ENCODE data around the gene OPTN.
A peak's percentile ranks its signal among the peaks of the same experiment; 100 is the strongest.
"Not testable (repeated sequence)": the region's sequence is repeated elsewhere in the genome, so short reads cannot be mapped to it uniquely, and the experiment has no call there.

The OPTN gene

DNA sequence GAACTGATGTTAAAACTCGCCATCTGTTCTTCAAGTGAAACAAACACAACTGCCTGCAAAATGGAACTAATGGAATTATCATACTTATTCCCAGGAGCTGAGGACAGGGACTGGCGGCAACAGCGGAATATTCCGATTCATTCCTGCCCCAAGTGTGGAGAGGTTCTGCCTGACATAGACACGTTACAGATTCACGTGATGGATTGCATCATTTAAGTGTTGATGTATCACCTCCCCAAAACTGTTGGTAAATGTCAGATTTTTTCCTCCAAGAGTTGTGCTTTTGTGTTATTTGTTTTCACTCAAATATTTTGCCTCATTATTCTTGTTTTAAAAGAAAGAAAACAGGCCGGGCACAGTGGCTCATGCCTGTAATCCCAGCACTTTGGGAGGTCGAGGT lies 36.7 kb downstream of the OPTN start:
- no peak for DNase-seq

GRCh38 chr10:13139150-13139549 lies 39.2 kb downstream of the OPTN start:
- DNase-seq: no peak

DNA sequence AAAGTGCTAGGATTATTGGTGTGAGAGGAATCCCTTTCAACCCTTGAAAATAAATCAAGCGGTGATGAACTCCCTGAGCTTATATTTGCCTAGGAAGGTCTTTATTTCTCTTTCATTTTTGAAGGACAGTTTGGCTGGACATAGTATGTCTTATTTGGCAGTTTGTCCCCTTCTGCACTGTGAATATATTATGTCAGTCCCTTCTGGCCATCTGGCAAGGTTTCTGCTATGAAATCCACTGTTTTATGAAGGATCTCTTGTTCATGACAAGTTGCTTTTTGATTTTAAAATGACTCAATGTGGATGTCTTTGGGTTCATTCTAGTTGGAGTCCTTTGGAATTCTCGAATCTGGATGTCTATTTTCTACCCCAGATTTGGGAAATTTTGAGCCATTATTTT lies 39.7 kb downstream of the OPTN start:
- no peak for DNase-seq

- DNase-seq: no peak
These were observed 40.7 kb downstream of the OPTN start for GRCh38 chr10:13140627-13141190.

- no peak for DNase-seq
These were observed 43.8 kb downstream of the OPTN start for GRCh38 chr10:13143766-13144165.

GRCh38 chr10:13144814-13145213 lies 44.9 kb downstream of the OPTN start:
- DNase-seq: no peak

DNA sequence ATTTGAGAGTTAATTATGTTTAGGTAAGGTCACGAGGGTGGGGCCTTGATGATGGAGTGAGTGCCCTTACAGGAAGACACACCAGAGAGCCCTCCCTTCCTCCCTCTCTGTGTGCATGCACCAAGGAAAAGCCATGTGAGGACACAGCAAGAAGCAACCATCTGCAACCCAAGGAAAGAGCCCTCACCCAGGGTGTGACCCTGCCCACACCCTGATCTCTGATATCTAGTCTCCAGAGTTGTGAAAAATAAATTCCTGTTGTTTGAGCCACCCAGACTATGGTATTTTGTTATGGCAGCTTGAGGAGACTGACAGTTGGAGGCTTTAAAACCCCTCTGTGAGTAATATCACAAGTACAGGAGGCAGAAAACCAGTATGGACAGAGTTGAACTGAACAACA lies 46.4 kb downstream of the OPTN start:
- no peak for DNase-seq

- DNase-seq: no peak
These were observed 47.2 kb downstream of the OPTN start for GRCh38 chr10:13147161-13147560.

DNA sequence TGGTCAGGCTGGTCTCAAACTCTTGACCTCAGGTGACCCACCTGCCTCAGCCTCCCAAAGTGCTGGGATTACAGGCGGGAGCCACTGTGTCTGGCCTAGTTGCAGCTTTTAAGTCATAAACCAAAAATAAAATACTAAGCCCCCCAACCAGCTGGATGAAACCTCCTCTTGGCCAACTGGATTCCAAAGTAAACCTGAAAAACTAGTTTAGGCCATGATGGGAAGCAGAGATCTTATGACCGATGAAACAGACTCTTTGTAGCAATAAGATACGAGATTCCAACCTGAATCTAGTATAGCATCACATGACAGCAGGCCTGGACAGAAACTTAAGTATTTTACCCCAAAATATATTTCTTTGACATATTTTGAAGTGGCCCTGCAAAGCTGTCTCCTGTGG lies 52.3 kb downstream of the OPTN start:
- no peak for DNase-seq

DNA sequence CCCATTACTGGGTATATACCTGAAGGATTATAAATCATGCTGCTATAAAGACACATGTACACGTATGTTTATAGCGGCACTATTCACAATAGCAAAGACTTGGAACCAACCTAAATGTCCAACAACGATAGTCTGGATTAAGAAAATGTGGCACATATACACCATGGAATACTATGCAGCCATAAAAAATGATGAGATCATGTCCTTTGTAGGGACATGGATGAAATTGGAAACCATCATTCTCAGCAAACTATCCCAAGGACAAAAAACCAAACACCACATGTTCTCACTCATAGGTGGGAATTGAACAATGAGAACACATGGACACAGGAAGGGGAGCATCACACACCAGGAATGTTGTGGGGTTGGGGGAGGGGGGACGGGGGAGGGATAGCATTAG lies 55.9 kb downstream of the OPTN start:
- not testable (repeated sequence) for DNase-seq

- no peak for DNase-seq
These were observed 58.4 kb downstream of the OPTN start for GRCh38 chr10:13158401-13158800.

- DNase-seq: peak; percentile 98
These were observed 61.2 kb downstream of the OPTN start, which contains the start of gene MCM10 for GRCh38 chr10:13160934-13161856. TSS of gene MCM10 (plus strand) at chr10:13161558. CDS start at chr10:13164203, 2,645 bp downstream.

GRCh38 chr10:13161857-13162271 lies 61.9 kb downstream of the OPTN start:
- DNase-seq: no peak

DNA sequence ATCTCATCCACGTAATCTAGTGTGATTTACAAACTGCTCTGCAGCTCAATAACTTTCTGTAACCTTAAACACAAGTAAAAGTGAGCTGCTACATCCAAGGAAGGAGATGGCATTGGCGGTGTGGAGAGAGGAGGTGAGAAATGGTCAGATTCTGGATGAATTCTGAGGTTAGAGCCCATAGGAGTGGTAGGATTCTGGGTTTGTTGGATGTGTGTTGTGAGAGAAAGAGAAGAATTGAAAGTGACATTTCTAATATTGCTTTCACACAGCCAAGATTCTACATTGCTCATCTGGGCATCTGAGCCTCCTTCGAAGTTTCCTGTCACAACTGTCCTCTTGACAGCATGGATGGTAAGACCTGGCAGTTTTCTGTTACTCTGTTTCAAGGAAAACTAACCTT lies 63.9 kb downstream of the OPTN start:
- no peak for DNase-seq

- DNase-seq: no peak
These were observed 65.2 kb downstream of the OPTN start for GRCh38 chr10:13165177-13165576.

GRCh38 chr10:13167568-13167967 lies 67.6 kb downstream of the OPTN start:
- no peak for DNase-seq

- no peak for DNase-seq
These were observed 68.8 kb downstream of the OPTN start for GRCh38 chr10:13168781-13169180.

GRCh38 chr10:13173616-13174015 lies 73.7 kb downstream of the OPTN start:
- DNase-seq: no peak

DNA sequence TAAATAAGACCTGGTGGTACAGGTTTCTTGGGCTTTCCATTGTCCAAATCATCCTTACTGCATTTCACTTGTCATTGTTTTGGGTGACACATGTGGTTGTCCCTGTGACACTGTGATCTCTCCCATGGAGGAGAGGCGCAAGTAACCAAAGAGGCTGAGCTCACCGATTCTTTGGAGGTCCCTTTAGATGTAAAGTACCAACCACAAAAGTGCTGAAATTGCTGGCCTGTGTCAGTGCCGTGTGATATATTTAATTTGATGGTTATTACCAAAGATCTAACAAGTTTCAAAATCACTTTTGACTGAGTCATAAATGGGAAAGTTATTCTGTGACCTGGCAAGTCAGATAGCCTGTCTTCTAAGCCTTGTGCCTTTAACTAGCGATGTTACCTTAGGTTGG lies 80.8 kb downstream of the OPTN start:
- no peak for DNase-seq

DNA sequence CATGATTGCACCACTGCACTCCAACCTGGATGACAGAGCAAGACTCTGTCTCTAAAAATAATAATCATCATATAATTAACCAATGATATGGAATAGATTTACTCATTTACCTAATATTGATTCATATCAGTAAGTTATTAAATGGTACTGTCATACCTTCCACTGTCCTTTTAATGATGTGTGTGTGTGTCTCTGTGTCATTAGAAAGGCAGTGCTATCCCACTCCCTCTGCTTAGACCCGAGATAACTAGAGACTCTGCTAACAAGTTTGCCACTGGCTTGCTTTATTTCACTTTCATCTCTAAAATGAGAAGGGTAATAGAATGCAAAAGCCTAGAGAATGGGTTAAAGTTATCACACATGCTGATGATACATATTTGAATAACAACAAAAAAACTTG lies 82.5 kb downstream of the OPTN start:
- DNase-seq: no peak

DNA sequence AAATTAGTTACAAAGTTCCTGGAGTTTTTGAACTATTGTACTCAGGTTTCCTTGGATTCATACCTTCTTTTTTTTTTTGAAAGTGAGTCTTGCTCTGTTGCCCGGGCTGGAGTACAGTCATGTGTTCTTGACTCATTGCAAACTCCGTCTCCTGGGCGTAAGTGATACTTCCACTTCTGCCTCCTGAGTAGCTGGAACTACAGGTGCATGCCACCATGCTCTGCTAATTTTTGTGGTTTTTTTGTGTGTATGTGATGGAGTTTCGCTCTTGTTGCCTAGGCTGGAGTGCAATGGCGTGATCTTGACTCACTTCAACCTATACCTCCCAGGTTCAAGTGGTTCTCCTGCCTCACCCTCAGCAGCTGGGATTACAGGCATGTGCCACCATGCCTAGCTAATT lies 83.7 kb downstream of the OPTN start:
- no peak for DNase-seq

- DNase-seq: no peak
These were observed 84.3 kb downstream of the OPTN start for GRCh38 chr10:13184276-13184675.

- peak; percentile 20 for DNase-seq
These were observed 85.0 kb downstream of the OPTN start for GRCh38 chr10:13184730-13185514.

GRCh38 chr10:13187135-13187534 lies 87.2 kb downstream of the OPTN start:
- DNase-seq: no peak
